ENCODE measurements around the gene HEPACAM. TPM values are rescaled to one million over a fixed set of nuclear protein-coding genes. Genes with fewer than 3 reads are reported as not detected.

The HEPACAM gene
- total RNA-seq, 1 donor from 2014 or later: 0.14 TPM

- no peaks in the 10 kb centered on the region for H3K27me3 ChIP-seq
- intact Hi-C loops (cut with DNase I): no loop called here
- TF ChIP-seq CTCF (IDR thresholded peaks at IDR 0.05): no peak
- no peak overlapping the region for H3K4me3 ChIP-seq
- no peaks in the 10 kb centered on the region for H3K36me3 ChIP-seq
- no peak for ATAC-seq
- no peaks in the 10 kb centered on the region for H3K9me3 ChIP-seq
- no peak overlapping the region for H3K27ac ChIP-seq
- H3K4me1 ChIP-seq: peaks cover 38% of the 10 kb centered on the region
- no peak for DNase-seq
Observed at GRCh38 chr11:124886978-124887666, 48.7 kb downstream of the HEPACAM start.

DNA sequence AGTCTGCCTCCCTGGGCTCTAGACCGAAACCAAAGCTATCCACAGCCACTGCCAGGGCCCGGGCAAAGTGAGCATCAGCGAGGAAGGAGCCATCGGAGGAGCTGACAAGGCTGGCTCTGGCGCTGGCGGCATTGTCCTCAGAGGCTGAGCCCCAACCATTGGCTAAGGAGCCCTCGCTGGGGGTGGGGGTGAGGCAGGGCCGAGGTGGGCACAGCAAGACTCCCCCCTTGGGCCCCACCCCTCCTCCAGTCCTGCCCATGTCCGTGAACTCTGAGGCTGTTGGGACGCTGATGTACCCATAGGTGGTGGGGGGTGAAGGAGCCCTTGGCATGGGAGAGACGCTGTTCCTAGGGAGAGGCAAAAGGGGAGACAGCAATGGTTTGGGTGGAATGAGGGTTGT is 49.4 kb downstream of the HEPACAM start:
- TF ChIP-seq CTCF (IDR thresholded peaks at IDR 0.05): no peak
- Histone ChIP-seq H3K4me1 (peaks cover 33% of the 10 kb centered on the region), H3K27me3 (no peaks in the 10 kb centered on the region), H3K4me3 (no peak overlapping the region), H3K27ac (no peak overlapping the region), H3K36me3 (no peaks in the 10 kb centered on the region), H3K9me3 (no peaks in the 10 kb centered on the region)
- intact Hi-C loops (cut with DNase I): no loop called here
- DNase-seq (no peak), ATAC-seq (no peak)

GRCh38 chr11:124884869-124885479 is 50.9 kb downstream of the HEPACAM start:
- Histone ChIP-seq H3K27me3 (no peaks in the 10 kb centered on the region), H3K27ac (no peak overlapping the region), H3K36me3 (no peaks in the 10 kb centered on the region), H3K4me1 (peaks cover 20% of the 10 kb centered on the region), H3K4me3 (no peak overlapping the region), H3K9me3 (no peaks in the 10 kb centered on the region)
- TF ChIP-seq CTCF (IDR thresholded peaks at IDR 0.05): no peak
- intact Hi-C loops (cut with DNase I): no loop called here
- DNase-seq (no peak), ATAC-seq (no peak)

DNA sequence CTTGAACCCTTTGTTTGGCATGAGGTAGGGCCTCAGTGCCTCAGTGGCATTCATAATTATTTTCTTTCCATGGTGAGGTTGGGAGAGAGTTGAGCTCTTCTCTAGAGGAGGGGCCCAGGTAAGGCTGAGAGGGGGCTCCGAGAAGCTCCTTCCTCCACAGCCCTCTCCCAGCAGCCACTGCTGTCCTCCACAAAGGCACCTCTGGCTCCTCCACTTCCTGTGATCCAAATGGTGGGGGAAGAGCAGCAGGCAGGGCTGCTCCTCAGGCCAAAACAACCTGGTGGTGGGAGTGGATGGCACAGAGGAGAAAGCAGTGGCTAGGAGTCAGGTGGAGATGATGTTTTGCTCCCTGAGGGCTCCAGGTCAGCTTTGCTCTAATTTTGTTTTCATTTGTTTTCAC is 51.5 kb downstream of the HEPACAM start:
- no peak overlapping the region for H3K27ac ChIP-seq
- no peaks in the 10 kb centered on the region for H3K27me3 ChIP-seq
- intact Hi-C loops (cut with DNase I): no loop called here
- H3K9me3 ChIP-seq: no peaks in the 10 kb centered on the region
- no peak for TF ChIP-seq CTCF (IDR thresholded peaks at IDR 0.05)
- H3K4me1 ChIP-seq: peaks cover 14% of the 10 kb centered on the region
- no peaks in the 10 kb centered on the region for H3K36me3 ChIP-seq
- ATAC-seq (no peak), DNase-seq (no peak)
- no peak overlapping the region for H3K4me3 ChIP-seq

DNA sequence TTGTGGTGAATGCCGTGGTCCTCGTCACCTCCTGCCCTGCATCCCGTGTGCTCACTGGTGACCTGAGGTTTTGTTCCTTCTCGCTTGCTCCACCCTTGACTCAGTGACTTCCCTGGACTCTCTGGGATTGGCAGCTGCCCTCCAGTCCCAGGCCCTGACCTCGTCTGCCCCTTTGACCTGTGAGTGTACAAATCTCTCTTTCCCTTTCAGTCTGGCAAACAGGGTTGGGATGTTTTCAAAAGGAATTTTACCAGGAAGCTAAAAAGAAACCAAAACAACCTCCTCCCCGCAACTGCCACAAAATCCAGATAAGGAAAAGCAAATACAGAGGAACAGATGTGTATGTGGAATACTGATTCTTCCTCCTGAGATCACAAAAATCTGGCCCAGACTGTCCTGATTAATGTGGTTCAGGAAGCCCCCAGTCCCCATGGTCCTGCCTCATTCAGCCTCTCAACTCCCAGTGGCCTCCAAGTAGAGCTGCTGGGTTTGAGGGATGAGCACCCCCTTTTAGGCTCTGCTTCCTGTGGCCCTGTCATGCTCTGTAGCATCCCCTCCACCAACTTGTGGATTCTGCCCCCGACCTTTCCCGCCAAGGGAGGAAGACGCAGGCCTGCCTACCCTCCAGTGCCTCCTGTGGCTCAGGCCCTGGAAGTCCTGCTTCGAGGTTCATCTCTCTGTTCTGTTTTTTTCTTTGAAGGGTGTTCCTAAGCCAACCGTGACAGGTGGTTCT is 53.3 kb downstream of the HEPACAM start:
- Histone ChIP-seq H3K27me3 (no peaks in the 10 kb centered on the region), H3K4me3 (no peak overlapping the region), H3K27ac (peak overlapping the region; percentile 55), H3K9me3 (no peaks in the 10 kb centered on the region), H3K4me1 (peaks cover 6% of the 10 kb centered on the region), H3K36me3 (no peaks in the 10 kb centered on the region)
- DNase-seq (no peak), ATAC-seq (no peak)
- intact Hi-C loops (cut with DNase I): no loop called here
- TF ChIP-seq CTCF (IDR thresholded peaks at IDR 0.05): no peak
